K562 (cell line): ENCODE measurements around the gene C3orf52.

Source experiments
- BRD9 ChIP-seq: fragments of 450-650 bp; IDR thresholded peaks from 2 replicates; pipeline ENCODE4 v1.6.1; 2018; ENCODE audit warnings: low read depth; ENCODE audit not compliant: partially characterized antibody
- MAX ChIP-seq: sonication (generic); formaldehyde crosslinking; IDR thresholded peaks from 2 replicates; pipeline ENCODE4 v1.9.0; 2022; ENCODE audit warnings: mild to moderate bottlenecking, missing genetic modification reagents
- MTA3 ChIP-seq: fragments of 450-650 bp; formaldehyde crosslinking; IDR thresholded peaks from 2 replicates; pipeline ENCODE4 v1.6.1; 2017; ENCODE audit warnings: mild to moderate bottlenecking, borderline replicate concordance
- MXI1 ChIP-seq: IDR thresholded peaks from 2 replicates; pipeline ENCODE4 v1.6.1; 2011; ENCODE audit warnings: low read depth, mild to moderate bottlenecking, improper control_type of control experiment, low read length
- ZBTB40 ChIP-seq, 2 experiments: fragments of 450-650 bp in 1 of 2; sonication (generic) in 1 of 2; formaldehyde crosslinking in 1 of 2; IDR thresholded peaks; 2 replicates each; pipeline versions ENCODE4 v1.7.1 to v1.9.0; 2016 to 2022; ENCODE audit warnings: inconsistent platforms in 1 of 2, mild to moderate bottlenecking in 1 of 2, missing genetic modification reagents in 1 of 2
- ZNF121 ChIP-seq: sonication (generic); formaldehyde crosslinking; conservative IDR thresholded peaks from 2 replicates; pipeline ENCODE4 v1.8.0; 2022; ENCODE audit warnings: missing genetic modification reagents

DNA sequence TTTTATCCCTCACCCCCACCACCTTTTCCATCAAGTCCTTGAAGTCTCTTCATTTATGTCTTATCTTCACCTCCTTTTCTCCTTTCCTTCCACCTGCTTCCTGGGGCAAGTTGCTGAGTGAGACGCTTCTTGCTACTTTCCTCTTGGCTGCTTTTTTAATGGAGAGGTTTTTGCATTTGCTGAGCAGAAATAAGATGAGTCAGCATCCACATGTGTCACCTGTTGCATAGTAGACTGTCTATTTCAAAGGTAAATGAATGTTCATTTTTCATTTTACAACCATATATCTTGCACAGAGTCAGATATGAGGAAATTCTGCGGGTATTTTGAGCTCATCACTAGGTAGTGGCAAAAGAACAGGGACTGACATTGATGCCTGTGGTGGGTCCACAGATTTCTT lies 18.6 kb downstream of the C3orf52 start:
- TF ChIP-seq BRD9 = no peak
- TF ChIP-seq MTA3 = no peak
- no peak for TF ChIP-seq ZNF121 (CRISPR knock-in tag)
- no peak for TF ChIP-seq ZBTB40 (IDR thresholded peaks at IDR 0.05)
- TF ChIP-seq ZBTB40 (CRISPR knock-in tag; IDR thresholded peaks at IDR 0.05) = no peak
- TF ChIP-seq MAX = no peak
- TF ChIP-seq MXI1 = no peak
